Heart right ventricle (tissue), 16 donors: ENCODE measurements around the gene RAB9A. TPM values are rescaled to one million over a fixed set of nuclear protein-coding genes. Genes with fewer than 3 reads are reported as not detected.

ENCODE experiments used
- ATAC-seq, 8 donors: fragments of 200-7000 bp; cut with Tn5 transposase; one replicate each; pipeline ENCODE4 v1.9.1; 2020; ENCODE audit warnings: mild to moderate bottlenecking in 8 of 8, moderate library complexity in 8 of 8, moderate number of reproducible peaks in 1 of 8
- DNase-seq, 2 donors: peaks; one replicate each; pipeline ENCODE4 v3.0.0-alpha.2; 2020
- H3K27ac ChIP-seq, 10 donors: fragments of 200-600 bp; sonication (generic) in 2 of 10; one replicate each; pipeline versions ENCODE4 v1.5.0 to v1.8.0; 2020 to 2022; ENCODE audit warnings: mild to moderate bottlenecking in 3 of 10
- H3K27me3 ChIP-seq, 7 donors: fragments of 200-600 bp; one replicate each; pipeline ENCODE4 v1.8.0; 2021 to 2022; ENCODE audit warnings: mild to moderate bottlenecking in 2 of 7
- H3K36me3 ChIP-seq, 9 donors: fragments of 200-600 bp; sonication (generic) in 1 of 9; one replicate each; pipeline versions ENCODE4 v1.5.0 to v1.8.0; 2020 to 2022; ENCODE audit warnings: mild to moderate bottlenecking in 2 of 9
- H3K4me1 ChIP-seq, 9 donors: fragments of 200-600 bp; sonication (generic) in 1 of 9; one replicate each; pipeline versions ENCODE4 v1.5.0 to v1.8.0; 2020 to 2022; ENCODE audit warnings: mild to moderate bottlenecking in 4 of 9
- H3K4me3 ChIP-seq, 10 donors: fragments of 200-600 bp; sonication (generic) in 2 of 10; one replicate each; pipeline versions ENCODE4 v1.5.0 to v1.8.0; 2020 to 2022; ENCODE audit warnings: mild to moderate bottlenecking in 7 of 10, moderate library complexity in 2 of 10
- H3K9me3 ChIP-seq, 11 donors: fragments of 200-600 bp in 10 of 11; sonication (generic) in 2 of 11; one replicate each; pipeline versions ENCODE4 v1.5.0 to v1.8.0; 2013 to 2022; ENCODE audit warnings: mild to moderate bottlenecking in 2 of 11, control low read depth in 1 of 11, moderate library complexity in 1 of 11
- WGBS, 2 donors: extraction: QIAGEN DNeasy Blood & Tissue Kit; methylation state at CpG; one replicate each; pipeline ENCODE4 v1.1.7; 2013; ENCODE audit warnings: inconsistent platforms in 1 of 2; 5-methylcytosine and 5-hydroxymethylcytosine counted together
- intact Hi-C, 10 donors: fragments of 100-400 bp; cut with DNase I; formaldehyde crosslinking; loops; one replicate each; pipeline versions ENCODE4 v1.11.1 to v1.14.2; 2022
- polyA plus RNA-seq, 2 donors: library from polyadenylated mRNA; stranded (reverse); fragments of 200-250 nt; gene quantifications; one replicate each; pipeline ENCODE4 v1.2.3, GENCODE V29; 2013
- total RNA-seq, 10 donors: library from RNA; stranded (reverse); fragmentation: NEBNext Ultra II Directional in 3 of 10; extraction: Animal tissue kit (Norgen Biotek cat#: 25700) in 3 of 10; gene quantifications; one replicate each; pipeline versions ENCODE4 v1.2.1 to v1.2.4, GENCODE V29; 2021 to 2023
- TF ChIP-seq, protein P1 (sequence below), 9 donors: fragments of 200-600 bp; sonication (generic) in 2 of 9; IDR thresholded peaks; one replicate each; pipeline versions ENCODE4 v1.5.0 to v1.8.0; 2021 to 2022; ENCODE audit warnings: antibody characterized with exemption in 9 of 9, mild to moderate bottlenecking in 5 of 9, moderate library complexity in 1 of 9
- donor health status: Arrhythmogenic right ventricular cardiomyopathy.
- donor health status: ischemic (EF 13 %, LVEDD 7.1; RV severe dilation, severe dysfunction).
- donor health status: healthy with polysubstance abuse.
- donor health status: DM: no; HTN: yes; CAD: no.
- donor health status: DM: no; HTN: no; CAD: no.
- donor health status: ischemic (EF 25% LVEDD 6.9; RV normal size, moderate dysfunction).
- donor health status: ischemic (EF 25% LVEDD 5.7; RV mildly dilated, moderate dysfunction).
- donor health status: healthy.
- donor health status: DM: yes; HTN: yes; CAD: no.
- donor health status: Ischemic cardiomyopathy.
- donor health status: ischemic (EF 35%, LVEDD 5.7; RV mildly dilated, moderate dysfunction).
- donor health status: nonischemic (EF 11% LVEDD 7.7; RV severe dilation, severe dysfunction).
- donor health status: DM: yes; HTN: yes; CAD: no.
- donor health status: PGD.
- donor health status: ischemic (EF 29% LVEDD 5.4; RV normal size, mild dysfunction).
- donor health status: nonischemic (EF 23%, LVEDD 6.1; RV moderate dilation, normal function).

RAB9A gene
- total and polyA plus RNA-seq, 12 donors = 5.1 to 28.9 (median 19.5) TPM

GRCh38 chrX:13750812-13751211 is 61.9 kb downstream of the RAB9A start:
- Histone ChIP-seq H3K4me1 (peaks cover 0 to 5% (median 0%) of the 10 kb centered on the region in 9 donors), H3K4me3 (no peak overlapping the region), H3K27me3 (no peaks in the 10 kb centered on the region), H3K36me3 (peaks cover 0 to 78% (median 0%) of the 10 kb centered on the region in 9 donors), H3K27ac (no peak overlapping the region), H3K9me3 (no peaks in the 10 kb centered on the region)
- ATAC-seq (no peak), DNase-seq (no peak)
- TF ChIP-seq, protein P1, sequence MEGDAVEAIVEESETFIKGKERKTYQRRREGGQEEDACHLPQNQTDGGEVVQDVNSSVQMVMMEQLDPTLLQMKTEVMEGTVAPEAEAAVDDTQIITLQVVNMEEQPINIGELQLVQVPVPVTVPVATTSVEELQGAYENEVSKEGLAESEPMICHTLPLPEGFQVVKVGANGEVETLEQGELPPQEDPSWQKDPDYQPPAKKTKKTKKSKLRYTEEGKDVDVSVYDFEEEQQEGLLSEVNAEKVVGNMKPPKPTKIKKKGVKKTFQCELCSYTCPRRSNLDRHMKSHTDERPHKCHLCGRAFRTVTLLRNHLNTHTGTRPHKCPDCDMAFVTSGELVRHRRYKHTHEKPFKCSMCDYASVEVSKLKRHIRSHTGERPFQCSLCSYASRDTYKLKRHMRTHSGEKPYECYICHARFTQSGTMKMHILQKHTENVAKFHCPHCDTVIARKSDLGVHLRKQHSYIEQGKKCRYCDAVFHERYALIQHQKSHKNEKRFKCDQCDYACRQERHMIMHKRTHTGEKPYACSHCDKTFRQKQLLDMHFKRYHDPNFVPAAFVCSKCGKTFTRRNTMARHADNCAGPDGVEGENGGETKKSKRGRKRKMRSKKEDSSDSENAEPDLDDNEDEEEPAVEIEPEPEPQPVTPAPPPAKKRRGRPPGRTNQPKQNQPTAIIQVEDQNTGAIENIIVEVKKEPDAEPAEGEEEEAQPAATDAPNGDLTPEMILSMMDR (IDR thresholded peaks at IDR 0.05) = no peak
- intact Hi-C loops = loop anchor here in 5 of 10 donors (1.0 to 10.0 kb wide), 5 partner anchors 246 to 284 kb away; no protein-coding TSS in a partner anchor

DNA sequence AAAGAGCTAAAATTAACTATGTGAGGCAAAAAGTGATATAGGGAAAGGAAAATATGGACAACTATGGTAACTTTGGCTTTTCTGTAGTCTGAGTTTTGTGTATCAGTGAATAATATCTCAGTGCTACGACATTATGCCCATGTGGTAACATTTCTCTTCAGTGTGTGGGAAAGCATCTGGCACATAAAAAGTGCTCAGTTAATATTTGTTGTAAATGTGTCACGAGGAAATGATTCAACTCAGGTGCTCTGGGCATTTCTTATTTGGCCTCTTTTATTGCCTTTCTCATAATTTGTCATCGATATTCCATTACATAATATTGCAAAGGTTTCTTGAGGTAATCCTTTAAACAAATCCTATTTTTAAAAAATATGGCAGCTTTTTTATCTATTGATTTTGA is 63.2 kb downstream of the RAB9A start:
- Histone ChIP-seq H3K4me3 (no peak overlapping the region), H3K9me3 (no peaks in the 10 kb centered on the region), H3K4me1 (peaks cover 0 to 5% (median 0%) of the 10 kb centered on the region in 9 donors), H3K36me3 (peaks cover 0 to 76% (median 0%) of the 10 kb centered on the region in 9 donors), H3K27me3 (no peaks in the 10 kb centered on the region), H3K27ac (no peak overlapping the region)
- WGBS, 2 donors = 92 to 93% methylated on average over 3 of the region's 3 CpGs
- TF ChIP-seq, protein P1 (IDR thresholded peaks at IDR 0.05) = no peak
- DNase-seq (no peak), ATAC-seq (no peak)
- intact Hi-C loops = loop anchor here in 4 of 10 donors (5.0 to 10.0 kb wide), 3 partner anchors 247 to 283 kb away; no protein-coding TSS in a partner anchor

- TF ChIP-seq, protein P1 (IDR thresholded peaks at IDR 0.05) = no peak
- no peak overlapping the region for H3K27ac ChIP-seq
Observed at GRCh38 chrX:13752646-13753045, 63.7 kb downstream of the RAB9A start.

GRCh38 chrX:13754765-13755164 is 65.8 kb downstream of the RAB9A start:
- 94 to 95% methylated on average over 1 of the region's 1 CpG for WGBS, 2 donors
- H3K4me3 ChIP-seq = no peak overlapping the region
- no peak overlapping the region for H3K27ac ChIP-seq
- no peak for DNase-seq
- no peaks in the 10 kb centered on the region for H3K27me3 ChIP-seq
- intact Hi-C loops = loop anchor here in 4 of 10 donors (5.0 to 10.0 kb wide), 3 partner anchors 250 to 280 kb away; no protein-coding TSS in a partner anchor
- H3K9me3 ChIP-seq = no peaks in the 10 kb centered on the region
- ATAC-seq = no peak
- peaks cover 0 to 9% (median 0%) of the 10 kb centered on the region in 9 donors for H3K4me1 ChIP-seq
- TF ChIP-seq, protein P1 (IDR thresholded peaks at IDR 0.05) = no peak
- peaks cover 0 to 93% (median 16%) of the 10 kb centered on the region in 9 donors for H3K36me3 ChIP-seq

More at GRCh38 chrX:13752646-13753045, 63.7 kb downstream of the RAB9A start:
- WGBS, 2 donors = 61 to 62% methylated on average over 3 of the region's 3 CpGs
- Histone ChIP-seq H3K36me3 (peaks cover 0 to 80% (median under 1%) of the 10 kb centered on the region in 9 donors), H3K27me3 (no peaks in the 10 kb centered on the region), H3K9me3 (no peaks in the 10 kb centered on the region), H3K4me3 (no peak overlapping the region), H3K4me1 (peaks cover 0 to 5% (median 0%) of the 10 kb centered on the region in 9 donors)
- DNase-seq (no peak), ATAC-seq (no peak)
- intact Hi-C loops = loop anchor here in 4 of 10 donors (5.0 to 10.0 kb wide), 3 partner anchors 248 to 282 kb away; no protein-coding TSS in a partner anchor
